Testis (tissue), 2 donors: ENCODE results near the gene LIPA.

Experiments used
- POLR2A ChIP-seq: fragments of 450-650 bp; IDR thresholded peaks from one replicate; pipeline ENCODE4 v1.6.1; 2017; ENCODE audit warnings: antibody characterized with exemption, mild to moderate bottlenecking, moderate library complexity
- TF ChIP-seq, protein P1 (sequence below), 3 experiments: fragments of 450-650 bp in 2 of 3; fragments of 200-600 bp in 1 of 3; sonication (generic) in 1 of 3; IDR thresholded peaks; one replicate each; pipeline ENCODE4 v1.5.1; 2016 to 2019; ENCODE audit warnings: antibody characterized with exemption in 3 of 3, mild to moderate bottlenecking in 2 of 3, moderate library complexity in 1 of 3

DNA sequence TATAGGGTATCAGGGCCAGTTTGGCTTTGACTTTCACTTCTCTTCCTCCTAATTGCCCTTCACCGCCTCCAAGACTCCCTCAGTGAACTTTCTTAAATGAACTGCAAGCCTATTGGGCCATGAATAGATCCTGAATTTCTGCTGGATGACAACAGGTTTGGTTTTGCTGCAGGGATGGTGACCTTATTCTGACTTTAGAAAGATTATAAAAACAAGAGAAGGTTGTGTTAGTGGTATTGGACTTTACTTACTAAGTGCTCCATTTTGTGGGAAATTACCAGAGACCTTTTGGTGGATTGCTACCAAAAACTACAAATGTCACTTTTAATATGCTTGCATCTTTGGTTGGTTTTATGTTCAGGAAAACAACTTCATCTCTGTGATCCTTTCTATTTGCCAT is 11.5 kb upstream of the LIPA start:
- TF ChIP-seq, protein P1, sequence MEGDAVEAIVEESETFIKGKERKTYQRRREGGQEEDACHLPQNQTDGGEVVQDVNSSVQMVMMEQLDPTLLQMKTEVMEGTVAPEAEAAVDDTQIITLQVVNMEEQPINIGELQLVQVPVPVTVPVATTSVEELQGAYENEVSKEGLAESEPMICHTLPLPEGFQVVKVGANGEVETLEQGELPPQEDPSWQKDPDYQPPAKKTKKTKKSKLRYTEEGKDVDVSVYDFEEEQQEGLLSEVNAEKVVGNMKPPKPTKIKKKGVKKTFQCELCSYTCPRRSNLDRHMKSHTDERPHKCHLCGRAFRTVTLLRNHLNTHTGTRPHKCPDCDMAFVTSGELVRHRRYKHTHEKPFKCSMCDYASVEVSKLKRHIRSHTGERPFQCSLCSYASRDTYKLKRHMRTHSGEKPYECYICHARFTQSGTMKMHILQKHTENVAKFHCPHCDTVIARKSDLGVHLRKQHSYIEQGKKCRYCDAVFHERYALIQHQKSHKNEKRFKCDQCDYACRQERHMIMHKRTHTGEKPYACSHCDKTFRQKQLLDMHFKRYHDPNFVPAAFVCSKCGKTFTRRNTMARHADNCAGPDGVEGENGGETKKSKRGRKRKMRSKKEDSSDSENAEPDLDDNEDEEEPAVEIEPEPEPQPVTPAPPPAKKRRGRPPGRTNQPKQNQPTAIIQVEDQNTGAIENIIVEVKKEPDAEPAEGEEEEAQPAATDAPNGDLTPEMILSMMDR (IDR thresholded peaks at IDR 0.05), result no peak
- no peak for TF ChIP-seq POLR2A
